Ovary (tissue), 9 donors: ENCODE results near the gene PRM1. TPM values are rescaled to one million over a fixed set of nuclear protein-coding genes. Genes with fewer than 3 reads are reported as not detected.
A peak's percentile ranks its signal among the peaks of the same experiment; 100 is the strongest.

ENCODE experiments used
- DNase-seq, 5 donors: peaks; one replicate each; pipeline ENCODE4 v3.0.0-alpha.2; 2019 to 2020
- H3K27ac ChIP-seq, 2 donors: fragments of 200-600 bp; one replicate each; pipeline versions ENCODE4 v1.5.1 to v1.8.0; 2019 to 2022
- H3K27me3 ChIP-seq: fragments of 200-600 bp; one replicate; pipeline ENCODE4 v1.8.0; 2022
- H3K36me3 ChIP-seq: fragments of 200-600 bp; sonication (generic); one replicate; pipeline ENCODE4 v1.5.1; 2019
- H3K4me1 ChIP-seq: one replicate; pipeline ENCODE4 v1.8.1; 2013; ENCODE audit warnings: mild to moderate bottlenecking, moderate library complexity; ENCODE audit not compliant: insufficient read depth
- H3K4me3 ChIP-seq: fragments of 200-600 bp; sonication (generic); one replicate; pipeline ENCODE4 v1.5.1; 2017
- H3K9me3 ChIP-seq, 2 donors: fragments of 200-600 bp in 1 of 2; sonication (generic) in 1 of 2; one replicate each; pipeline versions ENCODE4 v1.5.1 to v1.8.1; 2013 to 2019; ENCODE audit warnings: mild to moderate bottlenecking in 1 of 2, moderate library complexity in 1 of 2
- EP300 ChIP-seq: sonication (generic); formaldehyde crosslinking; IDR thresholded peaks from one replicate; pipeline ENCODE4 v1.6.1; 2017; ENCODE audit warnings: antibody characterized with exemption
- POLR2A ChIP-seq: fragments of 450-650 bp; IDR thresholded peaks from one replicate; pipeline ENCODE4 v1.6.1; 2017; ENCODE audit warnings: antibody characterized with exemption, mild to moderate bottlenecking, moderate library complexity
- WGBS, 3 donors: extraction: QIAGEN DNeasy Blood & Tissue Kit in 1 of 3; methylation state at CpG; one replicate each; pipeline versions ENCODE4 v1.1.5 to v1.1.7; 2013 to 2017; 5-methylcytosine and 5-hydroxymethylcytosine counted together
- intact Hi-C, 4 donors: fragments of 100-400 bp; cut with DNase I; formaldehyde crosslinking; loops; one replicate each; pipeline versions ENCODE4 v1.11.0 to v1.15.1; 2022 to 2023
- polyA plus RNA-seq, 2 donors: library from polyadenylated mRNA; stranded (reverse); fragments of 200-250 nt in 1 of 2; fragments of 350-450 nt in 1 of 2; fragmentation: Illumina TruSeq in 1 of 2; extraction: RNeasy Lipid Tissue Mini Kit (QIAGEN cat#74804) in 1 of 2; gene quantifications; one replicate each; pipeline ENCODE4 v1.2.3, GENCODE V29; 2013 to 2014
- total RNA-seq, 7 donors: library from RNA; depleted of rRNA in 2 of 7; stranded (reverse); fragments of >200 nt in 2 of 7; fragmentation: NEBNext Ultra II Directional in 3 of 7; extraction: Animal tissue kit (Norgen Biotek cat#: 25700) in 3 of 7; gene quantifications; one replicate each; pipeline versions ENCODE4 v1.1.0 to v1.2.4, GENCODE V29; 2016 to 2023
- TF ChIP-seq, protein P1 (sequence below), 3 donors: fragments of 450-650 bp in 2 of 3; fragments of 200-600 bp in 1 of 3; IDR thresholded peaks; one replicate each; pipeline versions ENCODE4 v1.5.1 to v1.8.0; 2016 to 2022; ENCODE audit warnings: antibody characterized with exemption in 3 of 3, mild to moderate bottlenecking in 1 of 3
- donor health status: DM: no; HTN: no; CAD: no; lungs with moderate emphysema.
- donor health status: DM: no; HTN: no; CAD: no.
- donor health status: Bipolar disorder and iron deficiency.
- donor health status: DM: yes; HTN: yes; CAD: no.
- donor health status: DM: no; HTN: no; CAD: no.
- donor health status: DM: yes; HTN: yes; CAD: no.

Gene PRM1
- total and polyA plus RNA-seq, 9 donors, result not detected

DNA sequence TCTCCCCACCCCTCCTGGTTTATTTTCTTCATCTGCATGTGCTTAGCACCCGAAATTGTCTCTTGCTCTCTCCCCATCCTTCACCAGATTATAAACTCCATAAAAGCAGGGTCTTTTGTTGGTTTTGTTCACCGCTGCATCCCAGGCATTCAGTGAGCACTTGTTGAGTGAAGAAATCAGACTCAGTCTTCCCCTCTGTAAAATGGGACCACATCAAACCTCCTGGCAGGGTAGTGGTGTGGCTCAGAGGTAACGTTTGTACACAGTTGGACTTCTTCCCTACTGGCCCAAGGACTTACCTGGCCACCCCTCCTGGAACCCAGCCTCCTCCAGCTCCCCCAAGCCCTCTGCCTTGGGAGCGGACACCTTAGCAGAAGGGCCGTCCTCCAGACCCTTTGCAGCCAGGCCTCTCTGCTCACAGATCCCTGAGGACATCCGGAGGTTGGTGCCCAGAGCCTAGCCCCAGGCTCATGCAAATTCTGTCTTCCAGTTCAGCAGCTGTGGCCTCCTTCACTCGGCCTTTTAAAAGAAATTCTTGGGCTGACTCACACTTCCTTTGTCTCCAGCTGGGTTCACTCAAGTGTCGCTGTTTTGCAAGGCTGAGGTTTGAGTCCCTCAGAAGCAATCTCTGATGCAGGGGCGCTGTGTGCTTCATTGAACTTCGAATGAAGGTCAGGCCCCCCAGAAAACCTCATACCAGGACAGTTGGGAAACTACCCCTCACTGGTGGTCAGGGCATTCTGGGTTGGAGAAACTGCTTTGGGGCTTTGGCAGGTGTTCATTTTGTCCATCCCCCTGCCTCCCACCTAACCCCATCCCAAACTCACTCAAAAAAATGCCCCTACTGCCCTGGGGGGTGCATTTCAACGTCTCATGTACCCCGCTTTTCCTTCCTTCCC lies 47.3 kb upstream of the PRM1 start:
- DNase-seq, result peak; percentile 79 to 93 (median 87)
- no peaks in the 10 kb centered on the region for H3K27me3 ChIP-seq
- H3K27ac ChIP-seq, result peak overlapping the region in 1 of 2 donors; percentile 23
- no peaks in the 10 kb centered on the region for H3K9me3 ChIP-seq
- peaks cover 6% of the 10 kb centered on the region for H3K4me1 ChIP-seq
- intact Hi-C loops, result no loop called here
- TF ChIP-seq, protein P1, sequence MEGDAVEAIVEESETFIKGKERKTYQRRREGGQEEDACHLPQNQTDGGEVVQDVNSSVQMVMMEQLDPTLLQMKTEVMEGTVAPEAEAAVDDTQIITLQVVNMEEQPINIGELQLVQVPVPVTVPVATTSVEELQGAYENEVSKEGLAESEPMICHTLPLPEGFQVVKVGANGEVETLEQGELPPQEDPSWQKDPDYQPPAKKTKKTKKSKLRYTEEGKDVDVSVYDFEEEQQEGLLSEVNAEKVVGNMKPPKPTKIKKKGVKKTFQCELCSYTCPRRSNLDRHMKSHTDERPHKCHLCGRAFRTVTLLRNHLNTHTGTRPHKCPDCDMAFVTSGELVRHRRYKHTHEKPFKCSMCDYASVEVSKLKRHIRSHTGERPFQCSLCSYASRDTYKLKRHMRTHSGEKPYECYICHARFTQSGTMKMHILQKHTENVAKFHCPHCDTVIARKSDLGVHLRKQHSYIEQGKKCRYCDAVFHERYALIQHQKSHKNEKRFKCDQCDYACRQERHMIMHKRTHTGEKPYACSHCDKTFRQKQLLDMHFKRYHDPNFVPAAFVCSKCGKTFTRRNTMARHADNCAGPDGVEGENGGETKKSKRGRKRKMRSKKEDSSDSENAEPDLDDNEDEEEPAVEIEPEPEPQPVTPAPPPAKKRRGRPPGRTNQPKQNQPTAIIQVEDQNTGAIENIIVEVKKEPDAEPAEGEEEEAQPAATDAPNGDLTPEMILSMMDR (IDR thresholded peaks at IDR 0.05), result no peak
- no peak for TF ChIP-seq POLR2A
- TF ChIP-seq EP300, result no peak
- H3K4me3 ChIP-seq, result no peak overlapping the region
- no peaks in the 10 kb centered on the region for H3K36me3 ChIP-seq
- WGBS, 3 donors, result 15 to 19% (median 18%) methylated on average over 12 of the region's 12 CpGs

DNA sequence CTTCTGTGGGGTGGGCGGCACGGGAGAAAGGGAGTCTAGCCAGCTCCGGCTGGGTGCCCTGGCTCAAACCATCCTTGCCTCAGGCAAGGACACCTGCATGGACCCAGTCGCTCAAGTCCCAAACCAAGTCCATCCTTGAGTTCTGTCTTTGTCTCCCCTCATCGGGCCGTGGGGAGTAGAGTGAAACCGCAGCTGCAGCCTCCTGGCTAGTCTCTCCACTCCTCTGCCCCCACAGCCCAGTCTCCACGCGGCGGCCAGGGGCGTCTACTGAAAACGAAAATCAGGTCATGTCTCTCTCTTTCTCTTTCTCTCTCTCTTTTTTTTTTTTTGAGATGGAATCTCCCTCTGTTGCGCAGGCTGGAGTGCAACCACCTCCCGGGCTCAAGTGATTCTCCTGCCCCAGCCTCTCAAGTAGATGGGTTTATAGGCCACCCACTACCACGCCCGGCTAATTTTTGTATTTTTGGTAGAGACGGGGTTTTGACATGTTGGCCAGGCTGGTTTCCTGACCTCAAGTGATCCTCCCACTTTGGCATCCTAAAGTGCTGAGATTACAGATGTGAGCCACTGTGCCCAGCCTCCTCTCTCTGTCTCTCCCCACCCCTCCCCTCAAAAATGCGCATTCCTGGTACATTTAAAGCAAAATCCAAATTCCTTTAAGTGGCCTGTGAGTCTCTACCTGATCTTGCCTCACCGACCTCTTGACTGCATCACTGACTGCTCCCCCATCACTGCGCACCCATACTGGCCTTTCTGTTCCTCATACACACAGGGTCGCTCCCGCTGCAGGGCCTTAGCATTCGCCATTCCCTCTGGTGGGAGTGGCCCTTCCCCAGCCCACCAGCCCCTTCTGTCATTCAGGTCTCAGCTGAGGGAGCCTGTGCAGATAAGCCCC lies 46.4 kb upstream of the PRM1 start:
- TF ChIP-seq, protein P1 (IDR thresholded peaks at IDR 0.05), result no peak
- TF ChIP-seq POLR2A, result no peak
- TF ChIP-seq EP300, result no peak
- intact Hi-C loops, result no loop called here
- Histone ChIP-seq H3K4me3 (no peak overlapping the region), H3K36me3 (no peaks in the 10 kb centered on the region), H3K27ac (peak overlapping the region in 1 of 2 donors; percentile 23), H3K27me3 (no peaks in the 10 kb centered on the region), H3K4me1 (peaks cover 6% of the 10 kb centered on the region), H3K9me3 (no peaks in the 10 kb centered on the region)
- DNase-seq, result peak in 2 of 5 donors; percentile 49 to 55
- WGBS, 3 donors, result 57 to 65% (median 59%) methylated on average over 23 of the region's 23 CpGs

DNA sequence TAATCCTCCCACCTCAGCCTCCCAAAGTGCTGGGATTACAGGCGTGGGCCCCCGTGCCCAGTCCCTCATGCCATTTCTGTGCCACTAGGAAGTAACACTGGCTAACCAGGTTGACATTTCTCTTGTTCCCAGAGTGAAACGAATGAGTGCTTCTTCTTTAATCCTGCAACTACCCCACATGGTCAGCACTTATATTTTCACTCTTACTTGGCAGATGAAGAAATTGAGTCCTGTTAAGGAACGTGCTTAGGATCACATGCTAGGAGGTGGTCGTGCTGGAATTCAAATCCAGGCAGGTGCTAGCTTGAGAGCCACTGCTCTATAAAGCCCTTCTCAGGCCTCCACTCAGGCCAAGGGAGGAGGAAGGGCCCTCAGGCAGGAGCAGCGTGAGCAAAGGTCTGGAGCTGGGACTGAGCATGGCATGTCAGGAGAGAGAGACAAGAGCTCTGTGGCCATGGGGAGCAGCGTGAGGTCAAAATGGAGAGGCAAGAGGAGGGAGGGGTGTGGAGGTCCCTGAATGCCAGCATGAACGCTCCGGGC lies 45.7 kb upstream of the PRM1 start:
- no peak for DNase-seq
- no peaks in the 10 kb centered on the region for H3K9me3 ChIP-seq
- peaks cover 6% of the 10 kb centered on the region for H3K4me1 ChIP-seq
- intact Hi-C loops, result no loop called here
- TF ChIP-seq EP300 (no peak), POLR2A (no peak)
- TF ChIP-seq, protein P1 (IDR thresholded peaks at IDR 0.05), result no peak
- no peaks in the 10 kb centered on the region for H3K36me3 ChIP-seq
- H3K27ac ChIP-seq, result peak overlapping the region in 1 of 2 donors; percentile 5
- H3K27me3 ChIP-seq, result no peaks in the 10 kb centered on the region
- whole genome bisulfite sequencing, 3 donors, result 83 to 85% (median 84%) methylated on average over 9 of the region's 9 CpGs
- no peak overlapping the region for H3K4me3 ChIP-seq

DNA sequence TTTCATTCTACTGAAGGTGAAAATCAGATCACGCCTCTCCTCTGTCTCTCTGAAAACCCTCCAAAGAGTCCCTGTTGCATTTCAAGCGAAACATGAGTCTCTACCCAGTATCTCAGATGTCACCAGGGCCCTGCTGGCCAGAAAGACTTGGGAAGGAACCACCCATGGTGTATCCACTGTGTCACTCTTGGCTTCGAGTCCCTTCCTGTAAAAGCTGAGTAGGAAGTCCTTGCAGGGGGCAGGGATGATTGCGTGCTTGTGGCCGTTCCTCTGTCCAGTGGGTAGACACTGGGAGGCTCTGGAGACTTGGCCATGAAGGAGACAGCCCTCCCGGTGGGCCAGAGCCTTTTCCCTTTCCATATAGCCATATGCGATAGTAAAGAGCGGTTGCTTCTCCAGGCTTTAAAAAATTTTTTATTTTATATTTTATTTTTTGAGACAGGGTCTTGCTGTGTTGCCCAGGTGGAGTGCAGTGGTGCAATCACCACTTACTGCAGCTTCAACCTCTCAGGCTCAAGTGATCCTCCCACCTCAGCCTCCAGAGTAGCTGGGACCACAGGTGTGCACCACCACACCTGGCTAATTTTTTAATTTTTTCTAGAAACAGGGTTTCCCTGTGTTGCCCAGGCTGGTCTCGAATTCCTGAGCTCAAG lies 45.1 kb upstream of the PRM1 start:
- Histone ChIP-seq H3K9me3 (no peaks in the 10 kb centered on the region), H3K27ac (no peak overlapping the region), H3K4me1 (peaks cover 6% of the 10 kb centered on the region), H3K27me3 (no peaks in the 10 kb centered on the region), H3K4me3 (no peak overlapping the region), H3K36me3 (no peaks in the 10 kb centered on the region)
- 91 to 93% (median 93%) methylated on average over 9 of the region's 9 CpGs for whole genome bisulfite sequencing, 3 donors
- DNase-seq, result no peak
- TF ChIP-seq EP300, result no peak
- no peak for TF ChIP-seq POLR2A
- TF ChIP-seq, protein P1 (IDR thresholded peaks at IDR 0.05), result no peak
- intact Hi-C loops, result no loop called here
